22Rv1 (cell line): ENCODE data around the gene UBE3D.

Experiments
- CTCF ChIP-seq: fragments of 450-650 bp; IDR thresholded peaks from 2 replicates; pipeline ENCODE4 v1.5.1; 2017; ENCODE audit warnings: mild to moderate bottlenecking
- ZFX ChIP-seq: fragments of 450-650 bp; IDR thresholded peaks from 2 replicates; pipeline ENCODE4 v1.6.1; 2017; ENCODE audit warnings: antibody characterized with exemption, borderline replicate concordance

DNA sequence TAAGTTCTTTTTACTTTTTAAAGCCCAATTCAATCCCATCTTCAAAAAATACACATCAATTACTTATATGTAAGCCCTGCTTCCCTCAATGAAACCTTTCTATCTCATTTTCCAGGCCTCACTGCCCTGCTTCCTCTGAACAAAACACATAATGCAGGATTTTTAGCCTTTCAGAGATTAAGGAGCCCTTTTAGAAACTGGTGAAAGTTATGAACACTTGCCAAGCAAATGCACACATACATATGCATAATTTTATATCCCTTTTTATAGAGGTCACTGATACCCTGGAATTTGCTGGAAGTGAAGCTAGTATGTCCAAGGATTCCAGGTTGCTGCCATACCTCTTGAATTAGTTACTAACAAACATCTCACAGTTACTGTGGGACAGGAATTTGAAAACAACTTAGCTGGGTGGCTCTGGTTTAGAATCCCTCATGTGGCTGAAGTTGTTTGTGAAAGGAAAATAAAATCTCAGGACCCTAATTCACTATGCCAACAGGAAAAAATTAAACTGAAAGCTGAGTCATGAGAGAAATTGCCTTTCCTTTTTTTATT is 75.8 kb downstream of the UBE3D start:
- no peak for TF ChIP-seq ZFX
- TF ChIP-seq CTCF, result no peak
